ENCODE data around the gene BNIP3.
"Not testable (repeated sequence)": the region's sequence is repeated elsewhere in the genome, so short reads cannot be mapped to it uniquely, and the experiment has no call there.

The BNIP3 gene

DNA sequence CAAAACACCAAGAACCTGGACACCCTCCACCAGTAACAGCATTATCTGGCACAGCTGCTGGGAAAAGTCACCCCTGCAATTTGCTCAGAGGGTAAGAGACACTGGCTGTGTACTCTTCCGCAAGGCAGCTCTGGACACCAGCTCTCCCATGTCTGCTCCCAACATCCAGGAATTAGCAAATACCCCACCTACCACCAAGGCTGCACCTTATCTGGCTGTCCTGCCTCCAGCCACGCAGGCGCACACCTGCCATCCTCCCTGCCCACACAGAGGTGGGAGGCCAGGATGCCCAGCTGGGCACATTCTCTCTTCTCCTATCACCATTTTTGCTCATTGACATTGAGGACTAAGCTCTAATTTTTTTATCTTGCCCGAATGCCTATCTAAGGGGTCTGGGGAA is 20.3 kb upstream of the BNIP3 start:
- DNase-seq (ENCODE audit: low spot score) = no peak

DNA sequence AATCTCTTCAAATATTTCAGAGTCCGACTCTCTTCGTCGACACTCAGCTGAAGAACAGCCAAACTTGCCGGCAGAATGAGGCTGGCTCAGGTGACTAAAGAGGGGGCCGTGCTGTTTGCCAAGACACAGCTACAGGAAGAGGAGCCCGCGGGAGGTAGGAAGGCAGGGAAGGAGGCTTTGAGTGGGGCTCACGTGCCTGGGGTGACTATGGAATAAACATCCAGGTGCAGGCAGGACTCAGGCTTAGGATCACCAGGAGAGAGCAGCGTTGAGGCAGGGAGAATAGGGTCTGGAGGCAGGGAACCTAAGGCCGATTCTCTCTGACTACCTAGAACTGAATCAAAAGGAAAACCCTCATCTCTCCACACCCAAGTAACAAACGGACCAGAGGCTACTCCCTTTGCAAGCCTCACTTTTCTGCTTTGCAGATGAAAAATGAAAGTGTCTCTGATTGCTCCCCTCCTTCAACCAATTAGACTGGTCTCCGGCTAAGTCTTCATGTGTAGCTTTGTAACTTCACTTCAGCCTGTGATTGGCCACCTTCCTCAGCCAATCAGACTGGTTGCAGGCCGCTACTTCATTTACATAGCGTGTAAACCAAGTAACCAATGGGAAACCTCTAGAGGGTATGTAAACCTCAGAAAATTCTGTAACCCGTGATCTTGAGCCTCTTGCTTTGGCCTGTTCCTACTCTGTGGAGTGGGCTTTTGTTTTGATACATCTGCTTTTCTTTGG is 19.7 kb upstream of the BNIP3 start:
- no peak for DNase-seq (ENCODE audit: low spot score)

DNA sequence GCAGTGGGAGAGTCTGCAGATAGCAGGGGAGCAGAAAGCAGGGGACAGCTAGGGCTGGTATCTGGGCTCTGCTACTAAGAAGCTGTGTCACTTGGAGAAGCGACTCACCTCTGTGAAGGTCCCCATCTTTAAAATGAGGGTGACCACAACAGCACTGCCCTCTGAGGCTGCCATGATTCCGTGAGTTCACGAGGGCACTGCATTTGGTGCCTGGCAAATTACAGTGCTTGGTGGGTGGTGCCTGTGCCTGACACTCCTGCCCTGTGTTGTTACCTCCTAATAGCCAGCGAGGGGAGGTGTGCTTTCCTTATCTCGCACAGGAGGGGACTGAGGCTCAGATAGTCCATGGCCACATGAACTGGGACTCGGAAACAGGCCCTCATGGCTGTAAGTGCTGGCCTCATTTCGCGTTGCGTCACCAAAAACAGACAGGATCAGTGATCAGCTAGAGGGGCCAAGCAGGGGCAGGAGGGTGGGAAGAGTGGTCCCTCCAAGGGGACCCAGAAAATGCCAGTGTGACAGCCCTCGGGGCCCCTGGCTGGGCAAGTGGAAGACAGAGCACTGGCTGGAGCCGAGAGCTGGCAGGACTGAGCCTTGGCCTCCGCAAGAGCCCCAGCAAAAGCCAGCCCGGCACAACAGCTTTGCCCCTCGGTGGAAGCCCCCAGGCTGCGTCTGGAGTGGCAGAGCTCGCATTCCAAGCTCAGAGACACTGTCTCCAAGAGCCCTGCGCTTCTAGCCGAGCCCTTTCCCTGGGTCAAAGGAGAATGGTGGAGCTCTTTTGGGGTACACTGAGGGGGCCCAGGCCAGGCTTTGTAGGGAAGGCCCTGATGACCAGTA is 17.3 kb upstream of the BNIP3 start:
- DNase-seq (ENCODE audit: low spot score) = no peak

DNA sequence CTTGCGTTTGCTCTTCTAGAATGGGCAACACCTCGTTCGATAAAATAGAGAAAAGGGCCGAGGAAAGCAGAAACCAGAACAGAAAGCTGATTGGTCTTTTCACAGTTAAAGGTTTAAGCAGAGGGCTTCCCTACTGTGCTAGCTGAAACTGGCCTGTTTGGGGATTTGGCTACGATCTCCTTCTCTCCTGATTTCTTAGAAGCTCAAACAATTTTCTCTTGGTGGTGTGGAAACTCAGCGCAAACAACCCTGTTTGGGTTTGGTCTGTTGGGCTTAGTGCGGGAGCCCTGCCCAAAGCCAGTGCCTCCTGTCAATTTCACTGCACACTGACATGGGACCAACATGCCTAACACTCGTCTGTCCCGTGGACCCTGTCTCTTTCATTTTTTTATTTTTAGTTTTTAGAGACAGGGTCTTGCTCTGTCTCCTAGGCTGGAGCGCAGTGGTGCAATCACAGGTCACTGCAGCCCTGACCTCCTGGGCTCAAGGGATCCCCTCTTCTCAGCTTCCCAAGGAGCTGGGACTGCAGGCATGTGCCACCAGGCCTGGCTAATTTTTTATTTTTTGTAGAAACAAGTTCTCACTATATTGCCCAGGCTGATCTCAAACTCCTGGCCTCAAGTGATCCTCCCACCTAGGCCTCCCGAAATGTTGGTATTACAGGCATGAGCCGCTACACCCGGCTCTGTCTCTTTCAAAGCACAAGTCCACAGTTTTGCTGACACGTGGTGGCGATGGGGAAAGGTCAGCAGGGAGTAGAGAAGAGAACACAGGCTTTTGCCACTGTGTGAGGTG is 16.5 kb upstream of the BNIP3 start:
- DNase-seq (ENCODE audit: low spot score) = no peak

DNA sequence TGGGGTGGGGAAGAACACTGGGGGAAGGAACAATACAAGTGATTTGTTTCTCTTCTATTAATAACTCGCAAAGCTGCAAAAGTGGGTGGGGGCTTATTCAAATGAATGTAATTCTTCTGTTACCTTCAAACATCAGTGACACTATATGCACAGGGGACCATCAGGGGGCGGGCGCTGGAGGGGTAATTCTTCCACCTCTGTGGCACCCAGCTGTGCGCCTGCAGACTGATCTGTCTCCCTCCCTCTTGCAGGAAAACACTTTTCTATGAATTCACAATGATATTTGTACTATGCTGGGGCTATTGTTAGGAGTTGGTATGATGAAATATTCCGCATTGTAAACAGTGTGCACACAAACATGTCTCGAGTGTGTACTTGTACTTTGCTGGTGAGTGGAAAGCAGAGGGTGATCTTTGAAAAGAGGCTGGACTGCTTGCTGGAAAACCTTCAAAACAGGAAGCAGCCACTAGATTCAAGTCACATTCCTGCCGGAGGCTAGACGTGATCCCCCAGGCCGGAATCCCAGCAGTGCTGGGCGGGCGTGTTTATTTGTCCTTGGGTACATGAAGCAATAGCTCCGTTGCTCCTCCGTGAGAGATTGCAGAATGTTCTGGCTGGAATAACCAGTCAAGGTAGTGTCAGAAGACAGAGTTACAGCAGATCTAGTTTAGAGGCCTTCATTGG is 15.8 kb upstream of the BNIP3 start:
- DNase-seq (ENCODE audit: low spot score) = no peak

DNA sequence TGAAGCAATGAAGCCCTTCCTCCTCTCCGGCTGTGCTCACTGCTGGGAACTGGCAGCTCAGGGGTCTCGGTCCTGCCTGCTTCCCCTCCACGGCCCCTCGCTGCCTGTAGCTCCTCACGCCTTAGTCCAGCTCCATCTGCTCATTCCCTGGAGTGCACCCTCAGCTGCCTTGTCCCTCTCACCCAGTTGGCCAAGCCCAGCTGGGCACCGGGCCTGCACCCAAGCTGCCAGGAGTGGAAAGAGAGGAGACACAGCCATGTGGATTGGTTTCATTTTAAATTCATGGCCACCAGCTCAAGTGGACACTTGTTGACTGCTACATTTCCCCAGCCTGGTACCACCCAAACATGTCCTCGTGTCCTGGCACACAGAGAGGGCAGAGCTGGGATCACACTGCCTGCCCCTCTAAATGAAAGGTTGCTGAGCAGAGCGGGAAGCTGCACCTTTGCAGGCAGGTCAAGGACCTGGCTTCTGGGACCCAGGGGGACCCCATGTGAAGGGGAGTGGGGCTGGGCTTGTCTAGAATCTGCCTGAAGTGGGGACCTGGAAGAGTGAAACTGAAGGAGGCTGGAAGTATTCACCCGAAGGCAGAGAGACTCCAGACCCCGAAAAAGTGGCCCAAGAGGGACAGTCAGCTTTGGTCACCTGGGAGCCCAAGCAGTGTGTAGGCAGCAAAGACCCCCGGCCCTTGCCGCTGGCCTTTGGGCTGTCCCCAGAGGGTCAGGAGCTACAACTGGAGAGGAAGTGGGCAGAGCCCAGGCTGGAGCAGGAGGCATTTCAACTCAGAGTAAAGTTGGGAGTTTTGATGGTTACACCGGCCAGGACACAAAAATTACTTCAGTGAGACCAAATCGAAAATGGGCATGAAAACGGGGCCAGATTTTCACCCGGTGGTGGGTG is 15.0 kb upstream of the BNIP3 start:
- no peak for DNase-seq (ENCODE audit: low spot score)

DNA sequence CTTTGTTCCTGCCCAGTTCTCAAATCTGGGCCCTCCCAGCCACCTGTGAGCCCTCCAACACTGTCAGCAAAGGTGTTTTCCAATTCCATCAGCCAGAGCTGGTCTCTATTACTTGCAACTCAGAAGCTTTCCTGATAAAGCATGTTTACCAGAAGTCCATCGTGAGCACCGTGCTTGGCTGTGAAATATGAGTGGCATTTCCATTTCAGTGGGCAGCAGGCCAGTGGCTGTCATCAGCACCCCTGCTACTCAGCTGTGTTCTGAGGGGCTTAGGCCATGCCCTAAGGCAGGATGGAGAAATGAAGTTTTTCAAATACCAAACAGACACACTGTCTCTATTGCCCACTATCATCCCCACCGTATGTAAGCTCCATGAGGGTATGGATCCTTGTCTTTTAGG is 12.7 kb upstream of the BNIP3 start:
- no peak for DNase-seq (ENCODE audit: low spot score)

DNA sequence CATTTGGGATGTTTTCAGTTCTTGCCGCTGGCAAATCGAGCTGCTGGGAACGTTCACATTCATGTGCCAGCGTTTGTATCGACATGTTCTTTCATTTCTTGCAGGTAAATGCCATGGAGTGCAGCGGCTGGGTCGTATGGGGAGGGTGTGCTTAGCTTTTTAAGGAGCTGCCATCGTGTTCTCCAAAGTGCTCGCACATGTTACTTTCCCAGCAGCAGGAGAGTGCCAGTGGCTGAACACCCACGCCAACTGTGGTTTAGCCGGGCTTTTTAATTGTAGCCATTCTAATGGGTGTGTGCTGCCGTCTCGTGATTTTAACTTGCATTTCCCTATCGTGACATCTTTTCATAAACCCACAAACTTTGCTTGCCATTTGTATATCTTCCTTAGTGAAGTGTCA is 11.6 kb upstream of the BNIP3 start:
- DNase-seq (ENCODE audit: low spot score) = no peak

DNA sequence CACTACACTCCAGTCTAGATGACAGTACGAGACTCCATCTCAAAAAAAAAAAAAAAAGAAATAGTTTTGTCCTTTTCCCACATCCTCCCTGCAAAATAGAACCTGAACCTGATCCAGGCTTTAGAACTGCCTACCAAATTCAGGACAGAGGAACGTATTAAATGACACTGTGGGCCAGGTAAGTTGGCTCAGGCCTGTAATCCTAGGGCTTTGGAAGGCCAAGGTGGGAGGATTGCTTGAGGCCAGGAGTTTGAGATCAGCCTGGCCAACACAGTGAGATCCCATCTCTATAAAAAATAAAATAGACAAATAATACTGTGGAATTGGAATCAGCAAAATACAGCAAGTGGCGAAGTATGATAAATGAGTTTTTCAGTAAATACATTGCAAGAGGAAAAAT is 10.0 kb upstream of the BNIP3 start:
- DNase-seq (ENCODE audit: low spot score) = no peak

DNA sequence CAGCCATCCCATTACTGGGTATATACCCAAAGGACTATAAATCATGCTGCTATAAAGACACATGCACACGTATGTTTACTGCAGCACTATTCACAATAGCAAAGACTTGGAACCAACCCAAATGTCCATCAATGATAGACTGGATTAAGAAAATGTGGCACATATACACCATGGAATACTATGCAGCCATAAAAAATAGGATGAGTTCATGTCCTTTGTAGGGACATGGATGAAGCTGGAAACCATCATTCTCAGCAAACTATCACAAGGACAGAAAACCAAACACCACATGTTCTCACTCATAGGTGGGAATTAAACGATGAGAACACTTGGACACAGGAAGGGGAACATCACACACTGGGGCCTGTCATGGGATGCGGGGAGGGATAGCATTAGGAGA is 6.1 kb upstream of the BNIP3 start:
- not testable (repeated sequence) for DNase-seq (ENCODE audit: low spot score)

DNA sequence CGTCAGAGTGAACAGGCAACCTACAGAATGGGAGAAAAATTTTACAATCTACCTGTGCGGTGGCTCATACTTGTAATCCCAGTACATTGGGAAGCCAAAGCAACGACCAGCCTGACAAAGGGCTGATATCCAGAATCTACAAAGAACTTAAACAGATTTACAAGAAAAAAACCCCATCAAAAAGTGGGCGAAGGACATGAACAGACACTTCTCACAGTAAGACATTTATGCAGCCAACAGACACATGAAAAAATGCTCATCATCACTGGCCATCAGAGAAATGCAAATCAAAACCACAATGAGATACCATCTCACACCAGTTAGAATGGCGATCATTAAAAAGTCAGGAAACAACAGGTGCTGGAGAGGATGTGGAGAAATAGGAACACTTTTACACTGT is 5.6 kb upstream of the BNIP3 start:
- not testable (repeated sequence) for DNase-seq (ENCODE audit: low spot score)

DNA sequence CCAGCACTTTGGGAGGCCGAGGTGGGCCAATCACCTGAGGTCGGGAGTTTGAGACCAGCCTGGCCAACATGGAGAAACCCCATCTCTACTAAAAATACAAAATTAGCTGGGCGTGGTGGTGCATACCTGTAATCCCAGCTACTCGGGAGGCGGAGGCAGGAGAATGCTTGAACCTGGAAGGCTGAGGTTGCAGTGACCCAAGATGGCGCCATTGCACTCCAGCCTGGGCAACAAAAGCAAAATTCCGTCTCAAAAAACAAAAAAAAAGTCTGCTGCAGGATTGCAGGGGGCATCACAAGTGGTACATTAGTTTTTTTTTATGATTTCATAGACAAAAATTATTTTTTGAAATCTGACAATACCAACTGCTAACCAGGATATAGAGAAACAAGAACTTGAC is 5.1 kb upstream of the BNIP3 start:
- not testable (repeated sequence) for DNase-seq (ENCODE audit: low spot score)

DNA sequence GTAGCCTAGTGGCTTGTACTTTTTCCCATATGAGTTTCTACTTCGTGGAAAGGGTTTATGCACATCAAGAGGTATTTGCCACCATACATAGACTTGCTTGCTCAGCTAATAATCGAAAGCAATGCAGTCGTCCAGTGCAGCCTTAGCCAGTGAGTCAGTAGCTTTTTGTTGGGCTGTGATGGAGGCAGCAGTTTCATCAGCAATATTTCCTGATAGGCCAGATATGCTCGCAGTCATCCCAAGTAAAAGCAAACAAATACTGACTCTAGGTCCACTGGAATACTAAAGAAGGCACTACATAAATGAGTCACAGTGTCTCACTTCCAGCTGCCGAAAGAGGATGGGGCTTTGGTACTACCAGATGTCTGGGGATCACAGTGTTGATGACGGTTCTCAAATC is 2.1 kb upstream of the BNIP3 start:
- no peak for DNase-seq (ENCODE audit: low spot score)

DNA sequence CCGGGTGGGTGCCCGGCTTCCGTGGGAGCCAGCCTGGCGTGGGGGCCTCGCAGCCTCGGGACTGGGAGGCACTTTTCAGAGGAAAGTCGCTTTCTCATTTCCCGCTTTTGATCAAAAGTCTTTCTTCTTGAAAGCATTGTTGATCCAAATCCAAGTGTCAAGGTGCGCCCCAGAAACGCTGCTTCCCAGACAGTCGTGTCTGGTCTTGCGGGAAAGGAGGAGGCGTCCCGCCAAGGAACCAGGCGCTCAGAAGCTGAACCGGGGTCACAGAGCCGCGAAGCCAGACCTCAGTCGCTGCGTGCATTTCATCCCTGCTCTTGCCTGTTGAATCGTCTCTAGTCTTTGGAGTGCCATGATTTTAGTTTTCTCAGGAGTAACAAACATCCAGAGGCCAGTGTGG is 1.1 kb upstream of the BNIP3 start:
- no peak for DNase-seq (ENCODE audit: low spot score)

DNA sequence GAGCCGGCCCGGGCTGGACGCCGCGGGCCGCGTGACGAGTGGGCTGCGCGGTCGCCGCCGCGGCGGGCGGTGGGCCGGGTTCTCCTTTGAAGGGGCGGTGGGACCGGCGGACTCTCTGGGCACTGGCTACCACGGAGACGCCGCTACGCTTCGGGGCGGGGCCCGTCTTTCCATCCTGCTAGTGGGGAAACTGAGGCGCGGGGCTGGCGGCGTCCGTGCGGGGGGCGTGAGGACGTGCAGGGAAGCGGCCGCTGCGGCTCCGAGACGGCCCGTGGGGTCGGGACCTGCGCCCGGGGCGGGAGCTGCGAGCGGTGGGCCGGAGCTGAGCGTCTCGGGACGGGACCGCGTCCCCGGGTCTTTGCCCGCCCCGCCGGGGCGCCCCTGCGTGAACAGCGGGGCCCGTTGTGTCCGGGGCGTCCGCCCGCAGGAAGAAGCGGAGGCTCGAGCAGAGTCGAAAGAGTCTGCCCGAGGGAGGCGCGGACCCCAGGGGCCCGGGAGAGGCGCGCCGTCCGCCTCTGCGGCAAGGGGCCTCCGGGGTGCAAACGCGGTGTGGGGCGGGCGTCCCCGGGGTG is 548 bp upstream of the BNIP3 start:
- no peak for DNase-seq (ENCODE audit: low spot score)

DNA sequence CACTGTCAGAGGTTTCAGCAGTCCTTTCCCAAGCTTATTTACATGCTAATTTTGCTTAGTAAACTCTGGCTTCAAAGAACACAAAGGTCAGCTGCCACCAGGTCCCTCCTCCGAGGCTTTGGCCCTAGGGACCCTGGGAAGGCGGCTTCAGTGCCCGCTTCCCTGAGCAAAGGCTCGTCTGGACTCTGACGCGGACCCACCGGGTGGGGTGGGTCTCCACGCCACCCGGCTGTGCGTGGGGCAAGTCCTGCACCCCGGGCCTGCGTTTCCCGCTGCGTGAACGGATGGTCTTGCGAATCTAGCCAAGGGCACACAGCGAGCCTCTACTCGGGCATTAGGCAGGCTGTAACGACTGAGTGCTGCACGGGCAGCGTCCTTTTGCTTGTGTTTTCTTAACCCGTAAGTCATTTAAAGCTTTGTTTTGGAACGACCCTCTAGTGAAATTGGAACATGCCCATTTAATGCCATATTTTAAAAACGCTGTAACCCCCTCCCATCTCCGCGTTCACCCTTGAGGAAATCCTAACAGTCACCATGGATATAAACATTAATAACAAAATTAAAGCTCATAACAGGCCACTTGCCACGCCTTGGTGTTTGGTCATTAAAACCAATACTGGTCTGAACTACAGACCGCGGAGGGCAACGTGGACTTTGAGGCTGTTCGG is 828 bp downstream of the BNIP3 start:
- DNase-seq (ENCODE audit: low spot score) = no peak

DNA sequence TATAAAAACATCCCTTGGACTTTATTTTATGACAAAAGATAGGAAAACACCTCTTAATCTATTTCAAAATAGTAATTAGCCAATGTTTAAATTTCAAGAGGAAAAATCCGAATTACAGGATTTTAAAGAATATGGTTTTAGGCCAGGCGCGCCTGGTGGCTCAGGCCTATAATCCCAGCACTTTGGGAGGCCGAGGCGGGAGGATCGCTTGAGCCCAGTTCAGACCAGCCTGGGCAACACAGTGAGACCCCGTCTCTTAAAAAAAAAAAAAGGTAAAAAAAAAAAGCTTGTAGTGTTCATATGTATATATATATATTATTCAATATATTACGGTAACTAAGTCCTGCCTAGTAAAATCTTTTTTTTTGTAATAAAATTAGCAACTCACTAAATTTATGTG is 1.4 kb downstream of the BNIP3 start:
- no peak for DNase-seq (ENCODE audit: low spot score)

DNA sequence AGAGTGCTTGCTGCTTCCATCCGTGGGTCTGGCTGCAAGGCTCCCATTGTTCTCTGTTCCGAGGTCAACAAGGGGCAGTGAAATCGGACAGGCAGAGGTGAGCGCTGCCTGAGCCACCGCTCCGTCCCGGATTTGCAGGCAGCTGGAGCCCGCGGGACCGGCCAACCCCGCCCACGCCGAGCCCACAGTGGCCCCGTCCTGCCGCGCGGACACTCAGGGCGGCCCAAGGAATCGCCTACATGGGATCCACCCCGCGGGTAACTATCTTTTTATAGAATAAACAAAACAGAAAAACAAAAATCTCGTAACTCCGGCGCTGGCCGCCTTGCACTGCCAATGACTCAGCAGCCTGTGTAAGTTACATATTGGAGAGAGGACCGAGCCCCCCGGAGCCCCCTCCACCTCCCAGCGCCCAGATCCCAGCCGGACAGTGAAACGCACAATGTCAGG is 1.9 kb downstream of the BNIP3 start:
- DNase-seq (ENCODE audit: low spot score) = no peak

DNA sequence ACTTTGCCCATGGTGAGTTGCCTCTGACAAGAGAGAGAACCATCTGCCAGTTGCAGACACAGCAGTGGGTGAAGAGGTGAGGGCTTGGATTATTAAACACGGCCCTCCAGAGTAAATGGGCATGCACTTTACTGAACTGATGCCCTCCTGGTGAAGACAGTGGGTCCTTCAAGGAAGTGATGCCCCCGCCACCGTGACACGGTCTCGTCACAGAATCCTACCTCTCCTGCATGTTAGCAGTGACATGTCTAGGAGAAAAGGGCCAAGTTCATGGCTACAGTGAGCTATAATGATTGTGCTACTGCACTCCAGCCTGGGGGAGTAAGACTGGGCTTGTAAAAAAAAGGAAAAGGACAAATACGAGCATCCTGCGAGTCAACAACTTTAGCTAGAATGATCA is 2.4 kb downstream of the BNIP3 start:
- DNase-seq (ENCODE audit: low spot score) = no peak

DNA sequence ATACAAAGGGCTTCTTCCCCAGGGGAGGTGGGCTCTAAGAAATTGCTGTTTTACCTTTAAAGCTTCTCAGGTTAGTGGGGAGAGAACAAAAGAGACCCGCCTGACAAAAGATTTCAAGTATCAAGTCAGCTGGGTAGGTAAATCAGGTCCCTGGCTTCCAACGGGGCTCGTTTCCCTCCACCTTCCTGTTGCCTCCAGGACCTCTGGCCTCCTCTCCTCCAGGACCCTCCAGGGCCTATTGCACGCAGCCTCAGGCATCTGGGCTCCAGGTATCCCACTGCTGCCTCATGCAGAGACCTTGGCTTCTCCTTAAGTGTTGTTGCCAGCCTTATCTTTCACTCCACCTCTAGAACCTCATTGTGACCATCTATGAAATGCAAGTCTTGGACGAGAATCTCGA is 2.9 kb downstream of the BNIP3 start:
- no peak for DNase-seq (ENCODE audit: low spot score)
